GM12865 (cell line): ENCODE data around the gene ZPBP2.
"Not testable (repeated sequence)": the region's sequence is repeated elsewhere in the genome, so short reads cannot be mapped to it uniquely, and the experiment has no call there.

Experiments
- DNase-seq: peaks from one replicate; pipeline ENCODE4 v3.0.0; 2010; ENCODE audit warnings: low read depth
- H3K4me3 ChIP-seq: 2 replicates; pipeline ENCODE4 v1.5.1; 2011; ENCODE audit warnings: mild to moderate bottlenecking, low read depth, low read length, control low read depth
- TF ChIP-seq, protein P1 (sequence below): IDR thresholded peaks from 2 replicates; pipeline ENCODE4 v1.5.1; 2011; ENCODE audit warnings: low read length, control low read depth, low read depth, inconsistent platforms; ENCODE audit not compliant: insufficient read depth; ENCODE audit errors: missing control alignments

Gene ZPBP2

GRCh38 chr17:39867084-39867879 is 720 bp upstream of the ZPBP2 start:
- TF ChIP-seq, protein P1, sequence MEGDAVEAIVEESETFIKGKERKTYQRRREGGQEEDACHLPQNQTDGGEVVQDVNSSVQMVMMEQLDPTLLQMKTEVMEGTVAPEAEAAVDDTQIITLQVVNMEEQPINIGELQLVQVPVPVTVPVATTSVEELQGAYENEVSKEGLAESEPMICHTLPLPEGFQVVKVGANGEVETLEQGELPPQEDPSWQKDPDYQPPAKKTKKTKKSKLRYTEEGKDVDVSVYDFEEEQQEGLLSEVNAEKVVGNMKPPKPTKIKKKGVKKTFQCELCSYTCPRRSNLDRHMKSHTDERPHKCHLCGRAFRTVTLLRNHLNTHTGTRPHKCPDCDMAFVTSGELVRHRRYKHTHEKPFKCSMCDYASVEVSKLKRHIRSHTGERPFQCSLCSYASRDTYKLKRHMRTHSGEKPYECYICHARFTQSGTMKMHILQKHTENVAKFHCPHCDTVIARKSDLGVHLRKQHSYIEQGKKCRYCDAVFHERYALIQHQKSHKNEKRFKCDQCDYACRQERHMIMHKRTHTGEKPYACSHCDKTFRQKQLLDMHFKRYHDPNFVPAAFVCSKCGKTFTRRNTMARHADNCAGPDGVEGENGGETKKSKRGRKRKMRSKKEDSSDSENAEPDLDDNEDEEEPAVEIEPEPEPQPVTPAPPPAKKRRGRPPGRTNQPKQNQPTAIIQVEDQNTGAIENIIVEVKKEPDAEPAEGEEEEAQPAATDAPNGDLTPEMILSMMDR, result no peak
- DNase-seq, result peak; percentile 97
- H3K4me3 ChIP-seq, result peak overlapping the region; percentile 58

GRCh38 chr17:39868554-39868942 is 546 bp downstream of the ZPBP2 start:
- H3K4me3 ChIP-seq, result peak overlapping the region; percentile 58
- TF ChIP-seq, protein P1, result no peak
- no peak for DNase-seq

GRCh38 chr17:39870776-39871175 is 2.8 kb downstream of the ZPBP2 start:
- TF ChIP-seq, protein P1, result no peak
- DNase-seq, result no peak
- H3K4me3 ChIP-seq, result no peak overlapping the region; the same call in 1 of the 2 replicates

DNA sequence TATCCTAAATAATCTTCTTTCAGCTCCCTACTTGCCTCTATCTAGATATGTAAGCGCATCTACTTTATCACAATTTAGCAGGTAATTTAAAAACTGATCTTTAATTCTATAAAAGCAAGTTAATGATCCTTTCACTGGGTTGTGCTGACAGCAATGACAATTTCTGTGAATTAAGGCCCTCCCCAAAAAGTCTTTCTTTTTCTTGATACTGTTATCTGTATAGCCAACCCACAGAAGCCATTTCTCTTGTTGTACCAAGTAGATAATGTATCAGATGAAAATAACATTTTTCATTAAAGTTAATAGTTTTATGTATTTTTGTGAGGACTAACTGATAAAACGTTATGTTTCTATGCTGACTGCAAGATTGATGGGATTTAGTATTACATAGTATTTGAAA is 3.8 kb downstream of the ZPBP2 start:
- peak overlapping the region; percentile 14; the same call in 1 of the 2 replicates for H3K4me3 ChIP-seq
- TF ChIP-seq, protein P1, result no peak
- no peak for DNase-seq

GRCh38 chr17:39872751-39873150 is 4.7 kb downstream of the ZPBP2 start:
- TF ChIP-seq, protein P1, result peak; percentile 40
- peak overlapping the region; percentile 30; the same call in 1 of the 2 replicates for H3K4me3 ChIP-seq
- DNase-seq, result peak; percentile 40

GRCh38 chr17:39886102-39886501 is 18.1 kb downstream of the ZPBP2 start:
- not testable (repeated sequence) for H3K4me3 ChIP-seq, DNase-seq

DNA sequence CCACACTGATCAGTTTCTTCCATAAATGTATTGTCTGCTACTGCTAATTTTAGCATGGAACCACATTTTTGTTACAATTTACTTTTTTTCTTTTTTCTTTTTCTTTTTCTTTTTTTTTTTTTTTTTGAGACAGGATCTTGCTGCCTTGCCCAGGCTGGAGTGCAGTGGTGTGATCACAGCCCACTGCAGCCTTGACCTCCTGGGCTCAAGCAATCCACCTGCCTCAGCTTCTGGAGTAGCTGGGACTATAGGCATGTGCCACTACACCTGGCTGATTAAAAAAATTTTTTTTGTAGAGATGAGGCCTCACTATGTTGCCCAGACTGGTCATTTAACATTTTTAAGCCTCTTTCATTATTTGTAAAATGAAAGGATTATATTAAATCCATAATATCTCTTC is 19.1 kb downstream of the ZPBP2 start:
- DNase-seq, result no peak
- TF ChIP-seq, protein P1, result no peak

More for the DNA sequence above, 19.1 kb downstream of the ZPBP2 start:
- no peak overlapping the region for H3K4me3 ChIP-seq
